GM12892 (cell line): ENCODE measurements around the gene DCAF17.

Source experiments
- DNase-seq: peaks from one replicate; pipeline ENCODE4 v3.0.0; 2011; ENCODE audit not compliant: insufficient read length
- FAIRE-seq: peaks from 2 replicates; lab custom pipeline; 2011; peaks lifted over from hg19 to GRCh38; lab: Jason Lieb, UNC
- POLR2A ChIP-seq: IDR thresholded peaks from 2 replicates; pipeline ENCODE4 v1.6.1; 2011; ENCODE audit warnings: low read depth, low read length, control low read depth
- POLR2AphosphoS5 ChIP-seq: IDR thresholded peaks from 2 replicates; pipeline ENCODE4 v1.6.1; 2011; ENCODE audit warnings: low read depth, low read length, control low read depth
- TAF1 ChIP-seq: IDR thresholded peaks from 2 replicates; pipeline ENCODE4 v1.6.1; 2011; ENCODE audit warnings: low read depth, mild to moderate bottlenecking, control low read depth, low read length, borderline replicate concordance

The DCAF17 gene

DNA sequence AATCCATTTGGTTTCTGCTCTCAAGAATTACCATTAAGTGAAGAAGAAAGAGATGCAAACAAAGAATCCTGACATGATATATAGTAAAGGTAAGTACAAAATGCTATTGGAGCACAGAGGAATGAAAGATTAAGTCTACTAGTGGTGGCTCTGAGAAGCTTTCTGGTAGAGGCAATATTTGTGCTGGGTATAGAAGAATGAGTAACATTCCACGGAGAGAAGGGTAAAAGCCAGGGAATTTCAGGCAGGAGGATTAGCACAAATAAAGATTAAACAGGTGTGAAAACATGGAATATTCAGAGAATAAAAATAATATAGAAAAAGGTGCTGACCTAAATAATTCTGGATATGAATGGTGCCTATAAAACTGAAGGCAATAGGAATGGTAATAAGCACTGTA lies 32.1 kb upstream of the DCAF17 start:
- TF ChIP-seq TAF1 (no peak), POLR2AphosphoS5 (no peak), POLR2A (no peak)
- DNase-seq (no peak), FAIRE-seq (no peak)

DNA sequence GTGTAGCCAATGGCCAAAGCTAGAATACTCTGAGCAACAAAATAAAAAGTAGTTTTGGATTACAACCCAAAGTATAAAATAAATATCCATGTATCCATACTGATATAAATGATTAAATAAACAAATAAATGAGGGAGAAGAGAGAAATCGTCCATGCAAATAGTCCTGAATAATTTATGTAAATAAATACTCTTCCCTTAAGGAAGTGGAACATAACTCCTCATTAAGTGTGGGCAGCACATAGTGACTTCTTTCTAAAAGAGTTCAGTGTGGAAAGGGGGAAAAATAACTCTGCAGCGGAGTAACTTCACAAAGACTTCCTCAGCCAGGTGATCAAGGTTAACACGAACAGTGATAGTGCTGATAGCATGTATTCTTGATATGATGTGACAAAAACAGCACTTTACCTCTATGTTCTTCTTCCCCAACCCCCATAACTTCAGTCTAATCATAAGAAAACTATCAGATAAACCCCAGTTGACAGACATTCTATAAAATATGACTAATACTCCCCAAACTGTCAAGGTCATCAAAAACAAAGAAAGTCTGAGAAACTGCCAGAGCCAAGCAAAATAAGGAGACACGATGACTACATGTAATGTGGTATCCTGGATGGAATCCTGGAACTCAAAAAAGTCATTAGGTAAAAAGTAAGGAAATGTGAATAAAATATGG lies 31.0 kb upstream of the DCAF17 start:
- DNase-seq: no peak
- no peak for FAIRE-seq
- TF ChIP-seq POLR2A (no peak), TAF1 (no peak), POLR2AphosphoS5 (no peak)

DNA sequence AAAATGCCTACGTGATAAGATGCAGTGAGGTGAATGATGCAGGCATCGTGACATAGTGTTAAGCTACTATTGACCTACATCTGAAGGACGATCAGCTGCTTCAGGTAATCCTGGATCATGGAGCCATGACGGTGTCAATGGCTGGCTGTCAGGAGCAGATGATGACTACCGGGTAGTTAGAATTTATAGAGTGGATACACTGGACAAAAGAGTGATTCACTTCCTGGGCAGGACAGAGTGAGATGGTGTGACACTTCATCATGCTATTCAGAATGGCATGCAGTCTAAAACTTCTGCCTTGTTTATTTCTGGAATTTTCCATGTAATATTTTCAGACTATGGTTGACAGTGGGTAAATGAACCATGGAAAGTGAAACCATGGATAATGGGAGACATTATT lies 29.8 kb upstream of the DCAF17 start:
- no peak for FAIRE-seq
- no peak for TF ChIP-seq POLR2A
- TF ChIP-seq POLR2AphosphoS5: no peak
- TF ChIP-seq TAF1: no peak
- DNase-seq: no peak

DNA sequence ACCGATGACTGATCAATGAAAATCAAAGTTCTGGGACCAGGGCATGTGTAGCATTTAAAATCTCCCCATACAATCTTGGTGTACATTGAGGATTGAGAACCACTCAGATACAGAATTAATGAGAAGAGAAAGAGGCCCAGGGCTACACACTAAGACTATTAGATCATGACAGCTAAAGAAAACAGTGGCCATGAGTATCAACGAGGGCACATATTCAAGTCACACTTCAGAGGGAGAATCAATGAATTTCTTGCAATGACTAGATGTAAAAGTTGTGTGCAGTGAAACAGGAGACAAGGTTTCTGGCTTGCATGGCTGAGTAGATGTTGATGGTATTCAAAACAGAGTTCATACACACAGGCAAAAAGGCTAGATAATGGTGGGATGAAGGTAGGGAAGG lies 29.3 kb upstream of the DCAF17 start:
- FAIRE-seq (peak; percentile 67), DNase-seq (no peak)
- TF ChIP-seq POLR2A: no peak
- TF ChIP-seq POLR2AphosphoS5: no peak
- TF ChIP-seq TAF1: no peak

DNA sequence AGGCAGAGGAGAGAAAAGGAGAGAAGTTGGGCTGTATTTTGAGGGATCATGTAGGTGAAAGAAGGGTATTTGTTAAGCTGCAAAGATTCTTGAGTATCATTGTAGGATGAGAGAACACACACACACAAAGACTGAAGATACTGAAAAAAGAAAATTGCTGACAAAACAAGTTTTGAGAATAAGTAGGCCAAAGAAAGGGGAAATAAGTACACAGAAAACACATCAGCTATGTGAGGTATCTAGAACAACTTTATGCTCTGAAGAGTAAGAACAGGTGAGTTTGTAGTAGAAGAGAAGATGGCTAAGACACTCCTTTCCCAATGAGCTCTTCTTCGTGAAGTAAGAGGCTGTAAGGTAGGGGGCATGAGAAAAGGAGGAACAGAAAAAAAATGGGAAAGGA lies 28.5 kb upstream of the DCAF17 start:
- FAIRE-seq (no peak), DNase-seq (no peak)
- TF ChIP-seq POLR2A (no peak), POLR2AphosphoS5 (no peak), TAF1 (no peak)

DNA sequence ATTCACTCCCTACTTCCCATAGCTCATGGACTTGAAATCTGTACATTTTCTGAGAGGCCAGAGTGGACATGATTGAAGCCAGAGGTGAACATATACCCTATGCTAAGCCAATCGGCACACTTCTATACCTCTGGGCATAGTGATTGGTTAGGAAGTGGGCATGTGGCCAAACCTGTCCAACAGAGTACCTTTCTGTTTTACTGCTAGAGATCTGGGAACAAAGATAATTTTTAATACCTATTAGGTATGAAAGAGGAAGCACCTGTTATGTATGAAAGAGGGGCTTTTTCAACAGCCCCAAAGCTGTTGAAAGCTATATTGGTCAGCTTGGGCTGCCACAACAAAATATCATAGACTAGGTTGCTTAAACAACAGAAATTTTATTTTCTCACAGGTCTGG lies 28.0 kb upstream of the DCAF17 start:
- DNase-seq (no peak), FAIRE-seq (peak; percentile 86)
- no peak for TF ChIP-seq TAF1
- no peak for TF ChIP-seq POLR2A
- no peak for TF ChIP-seq POLR2AphosphoS5

DNA sequence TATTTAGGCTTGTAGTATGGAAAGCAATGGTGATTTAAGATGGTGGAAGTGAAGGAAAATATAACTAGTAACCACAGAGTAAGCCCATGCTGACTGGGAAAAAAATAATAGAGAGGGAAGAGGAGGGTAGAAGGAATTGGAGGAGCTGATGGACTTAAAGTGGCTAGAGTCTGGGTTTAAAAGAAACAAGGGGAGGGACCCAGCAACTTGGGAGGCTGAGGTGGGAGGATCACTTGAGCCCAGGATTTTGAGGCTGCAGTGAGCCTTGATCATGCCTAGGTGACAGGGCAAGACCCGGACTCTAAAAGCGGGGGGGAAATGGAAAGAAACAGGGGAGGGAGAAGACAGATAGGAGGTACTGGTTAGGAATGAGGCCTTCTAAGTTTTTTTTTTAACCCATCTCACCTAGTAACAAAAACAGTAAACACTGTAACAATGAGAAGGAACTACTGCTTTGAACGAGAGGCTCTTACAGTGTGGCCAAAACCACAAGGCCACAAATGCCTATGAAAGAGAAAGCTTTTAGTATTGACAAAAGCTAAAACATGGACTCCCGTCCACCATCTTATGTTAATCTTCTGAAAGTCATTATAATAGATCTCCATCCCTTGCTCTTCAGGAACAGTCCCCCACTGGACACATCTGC lies 26.9 kb upstream of the DCAF17 start:
- peak; percentile 91 for FAIRE-seq
- TF ChIP-seq POLR2A (no peak), POLR2AphosphoS5 (no peak), TAF1 (no peak)
- DNase-seq: no peak

DNA sequence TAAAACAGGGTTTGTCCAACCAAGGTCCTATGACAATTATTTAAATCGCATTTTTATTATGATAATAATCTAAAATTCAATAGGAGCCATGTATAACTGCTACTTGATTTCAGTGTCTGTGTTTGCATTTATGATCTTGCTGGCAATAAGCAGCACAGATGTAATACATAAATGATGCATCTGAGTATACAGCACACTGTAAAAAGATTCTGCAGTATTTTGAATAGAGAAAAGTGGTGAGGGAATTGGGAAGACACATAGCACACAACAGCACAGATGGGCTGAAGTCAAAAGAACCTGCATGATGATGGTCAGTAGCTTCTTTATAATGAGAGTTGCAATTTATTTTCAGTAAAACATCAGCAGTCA lies 26.4 kb upstream of the DCAF17 start:
- no peak for FAIRE-seq
- no peak for TF ChIP-seq POLR2A
- TF ChIP-seq TAF1: no peak
- TF ChIP-seq POLR2AphosphoS5: no peak

DNA sequence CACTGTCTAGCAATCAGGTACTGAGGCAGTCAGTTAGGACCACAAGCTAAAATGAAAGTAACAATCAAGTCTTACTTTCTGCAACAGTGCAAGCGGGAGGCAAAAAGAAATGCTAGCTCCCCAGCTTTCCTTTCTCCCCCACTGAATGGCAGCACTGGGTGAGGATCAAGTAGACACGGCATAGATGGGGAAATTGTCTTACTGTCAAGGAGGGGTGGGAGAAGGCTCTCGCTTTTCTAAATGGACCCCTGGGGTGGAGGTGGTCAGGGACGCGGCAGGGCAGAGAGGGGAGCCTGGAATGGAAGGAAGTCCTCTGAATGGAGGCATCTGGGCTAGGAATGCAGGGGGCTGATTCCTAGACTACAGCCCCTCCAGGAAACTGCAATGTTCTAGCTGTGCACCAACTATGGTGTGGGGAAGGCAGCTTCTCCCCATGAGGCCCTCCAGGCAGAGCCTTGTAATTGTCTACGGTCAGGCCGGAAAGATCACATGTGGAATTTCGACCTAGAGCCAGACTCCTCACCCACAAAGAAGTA lies 24.5 kb upstream of the DCAF17 start:
- no peak for TF ChIP-seq TAF1
- TF ChIP-seq POLR2A: no peak
- TF ChIP-seq POLR2AphosphoS5: no peak
- DNase-seq: no peak
- peak; percentile 50 for FAIRE-seq

More for the DNA sequence above, 26.4 kb upstream of the DCAF17 start:
- DNase-seq: no peak

DNA sequence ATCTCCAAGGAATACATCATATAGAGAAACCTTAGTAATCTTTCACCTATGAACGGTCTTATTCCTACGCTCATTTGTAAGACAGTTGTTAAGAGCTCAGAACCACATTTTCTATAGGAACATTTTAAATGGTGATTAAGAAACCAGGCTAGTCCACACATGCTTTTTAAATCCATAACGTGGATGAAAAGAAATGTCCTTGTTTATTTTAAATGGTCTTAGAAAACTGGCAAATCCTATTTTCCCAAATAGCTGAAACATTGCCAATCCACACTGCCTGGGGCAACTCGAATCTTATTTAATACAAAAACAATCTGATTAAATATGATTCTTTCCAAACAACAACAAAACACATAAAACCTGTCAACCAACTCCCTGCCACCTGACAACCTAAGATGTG lies 23.9 kb upstream of the DCAF17 start:
- DNase-seq (no peak), FAIRE-seq (no peak)
- TF ChIP-seq POLR2A (no peak), TAF1 (no peak), POLR2AphosphoS5 (no peak)

DNA sequence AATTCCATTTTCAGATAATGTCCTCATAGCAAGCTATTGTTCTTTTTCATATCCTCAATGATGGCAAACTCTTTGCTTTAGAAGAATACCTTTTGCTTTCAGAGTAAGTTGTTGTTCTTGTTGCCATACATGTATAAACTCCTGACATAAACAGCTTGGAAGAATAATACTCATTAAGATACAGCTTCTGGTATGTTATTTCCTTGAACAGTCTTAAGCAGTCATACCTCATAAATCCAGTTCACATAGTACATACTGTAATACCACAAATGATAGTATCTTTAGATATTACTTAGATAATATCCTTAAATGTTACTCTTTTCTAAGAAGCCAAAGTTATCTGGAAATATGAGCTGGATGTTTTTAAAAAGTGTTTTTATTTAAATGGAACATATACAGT lies 23.4 kb upstream of the DCAF17 start:
- TF ChIP-seq TAF1 (no peak), POLR2AphosphoS5 (no peak), POLR2A (no peak)
- DNase-seq: no peak
- FAIRE-seq: no peak

DNA sequence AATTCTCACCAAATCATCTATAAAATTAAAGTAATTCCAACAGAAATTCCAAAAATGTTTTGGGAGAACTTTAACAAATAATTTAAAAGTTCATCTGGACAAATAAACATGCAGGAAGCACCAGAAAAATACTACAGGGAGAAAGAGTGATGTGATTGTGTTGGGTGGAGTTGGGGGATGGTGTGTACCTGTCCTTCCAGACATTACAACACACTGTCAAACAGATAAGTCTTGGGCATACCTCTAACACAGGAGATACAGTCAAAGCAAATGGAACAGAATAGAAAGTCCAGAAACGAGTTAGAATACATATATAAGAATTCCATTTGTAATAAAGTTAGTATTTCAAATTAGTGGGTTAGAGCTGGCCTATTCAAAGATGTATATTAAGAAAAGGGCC lies 22.8 kb upstream of the DCAF17 start:
- peak; percentile 40 for FAIRE-seq
- no peak for TF ChIP-seq POLR2AphosphoS5
- no peak for TF ChIP-seq TAF1
- TF ChIP-seq POLR2A: no peak
- DNase-seq: no peak
